HepG2 (cell line): ENCODE data around the gene GJB1. TPM values are rescaled to one million over a fixed set of nuclear protein-coding genes. Genes with fewer than 3 reads are reported as not detected.
A peak's percentile ranks its signal among the peaks of the same experiment; 100 is the strongest.

Source experiments
- DDIT3 ChIP-seq: sonication (generic); formaldehyde crosslinking; IDR thresholded peaks from 2 replicates; pipeline ENCODE4 v1.4.0; 2020; ENCODE audit warnings: mild to moderate bottlenecking, missing genetic modification reagents
- DMAP1 ChIP-seq: IDR thresholded peaks from 2 replicates; pipeline ENCODE4 v1.6.1; 2016
- EZH2 ChIP-seq: conservative IDR thresholded peaks from 2 replicates; pipeline ENCODE4 v1.6.1; 2012; ENCODE audit warnings: mild to moderate bottlenecking, low read depth, low read length, moderate library complexity
- MED1 ChIP-seq: sonication (generic); formaldehyde crosslinking; IDR thresholded peaks from 2 replicates; pipeline ENCODE4 v1.4.0; 2020; ENCODE audit warnings: missing genetic modification reagents
- PAXIP1 ChIP-seq: sonication (generic); formaldehyde crosslinking; conservative IDR thresholded peaks from 2 replicates; pipeline ENCODE4 v1.4.0; 2020; ENCODE audit warnings: mild to moderate bottlenecking, missing genetic modification reagents, moderate library complexity
- PBX2 ChIP-seq: IDR thresholded peaks from 2 replicates; pipeline ENCODE4 v1.6.1; 2016; ENCODE audit warnings: control low read depth
- POLR2AphosphoS5 ChIP-seq: IDR thresholded peaks from 2 replicates; pipeline ENCODE4 v1.6.1; 2012; ENCODE audit warnings: low read depth, low read length
- RAD21 ChIP-seq: fragments of 450-650 bp; formaldehyde crosslinking; IDR thresholded peaks from 2 replicates; pipeline ENCODE4 v1.5.0; 2020; ENCODE audit warnings: mild to moderate bottlenecking
- RERE ChIP-seq: IDR thresholded peaks from 2 replicates; pipeline ENCODE4 v1.6.1; 2016; ENCODE audit warnings: low read depth, missing genetic modification reagents, missing compliant biosample characterization
- TBP ChIP-seq: sonication (generic); formaldehyde crosslinking; IDR thresholded peaks from 2 replicates; pipeline ENCODE4 v1.5.0; 2020; ENCODE audit warnings: missing genetic modification reagents
- TP53 ChIP-seq: sonication (generic); formaldehyde crosslinking; conservative IDR thresholded peaks from 2 replicates; pipeline ENCODE4 v1.4.0; 2020; ENCODE audit warnings: missing genetic modification reagents
- ZBTB43 ChIP-seq: sonication (generic); formaldehyde crosslinking; conservative IDR thresholded peaks from 2 replicates; pipeline ENCODE4 v1.4.0; 2020; ENCODE audit warnings: missing genetic modification reagents
- ZBTB7B ChIP-seq: sonication (generic); formaldehyde crosslinking; IDR thresholded peaks from 2 replicates; pipeline ENCODE4 v1.4.0; 2020; ENCODE audit warnings: missing genetic modification reagents
- ZMAT3 ChIP-seq: sonication (generic); formaldehyde crosslinking; conservative IDR thresholded peaks from 2 replicates; pipeline ENCODE4 v1.7.0; 2021; ENCODE audit warnings: missing genetic modification reagents
- ZNF329 ChIP-seq: sonication (generic); formaldehyde crosslinking; IDR thresholded peaks from 2 replicates; pipeline ENCODE4 v1.9.0; 2021; ENCODE audit warnings: low read depth, mild to moderate bottlenecking, missing genetic modification reagents
- ZNF468 ChIP-seq: sonication (generic); formaldehyde crosslinking; IDR thresholded peaks from 2 replicates; pipeline ENCODE4 v1.8.0; 2022; ENCODE audit warnings: mild to moderate bottlenecking, moderate library complexity, missing genetic modification reagents
- polyA plus RNA-seq, 8 experiments: library from polyadenylated mRNA; depleted of rRNA in 3 of 8; stranded (reverse) in 7 of 8; unstranded in 1 of 8; fragments of >200 nt; fragmentation: Illumina TruSeq in 4 of 8; extraction: Trizol in 4 of 8; gene quantifications; 2 replicates each; pipeline versions ENCODE4 v1.2.1 to v1.2.3, GENCODE V29; 2011 to 2016; ENCODE audit warnings: low read depth in 4 of 8, missing spikeins in 1 of 8, mixed read lengths in 1 of 8; ENCODE audit not compliant: insufficient read depth in 1 of 8
- total RNA-seq, 5 experiments: library from RNA; depleted of rRNA; stranded (reverse); fragments of >200 nt; fragmentation: Illumina TruSeq; extraction: Trizol; gene quantifications; 2 replicates each; pipeline ENCODE4 v1.2.3, GENCODE V29; 2016; ENCODE audit warnings: low read depth in 1 of 5

Gene GJB1
- total and polyA plus RNA-seq, 2 of the 13 experiments (the other 11 are each of a cell fraction or from before 2014, with no cell fraction given) = 111 to 161 TPM

GRCh38 chrX:71214152-71214551 lies 8.9 kb upstream of the GJB1 start (continued):
- TF ChIP-seq MED1 (CRISPR knock-in tag) (peak; percentile 59; the same call in 1 of the 2 replicates), RAD21 (CRISPR knock-in tag) (no peak), DDIT3 (CRISPR knock-in tag) (no peak), TBP (CRISPR knock-in tag) (no peak), TP53 (CRISPR knock-in tag) (no peak), ZNF468 (no peak), ZMAT3 (CRISPR knock-in tag) (no peak), EZH2 (no peak), PBX2 (CRISPR knock-in tag) (no peak), PAXIP1 (CRISPR knock-in tag) (peak; percentile 68; the same call in 1 of the 2 replicates), ZBTB7B (CRISPR knock-in tag) (peak; percentile 22; the same call in 1 of the 2 replicates), ZBTB43 (CRISPR knock-in tag) (no peak), POLR2AphosphoS5 (peak; percentile 33; the same call in 1 of the 2 replicates), DMAP1 (CRISPR knock-in tag) (no peak), RERE (CRISPR knock-in tag) (no peak), ZNF329 (CRISPR knock-in tag) (no peak)
